DMS153 treated with DMSO at 0.1 percent for 48 hours (cell line): Measurements from ENCODE around the gene GRID1.

Experiments used
- DNase-seq: peaks from one replicate; lab custom pipeline; 2025; ENCODE audit not compliant: unreplicated experiment; lab: John Stamatoyannopoulos, UW

The GRID1 gene

GRCh38 chr10:86269332-86269731, 97.3 kb downstream of the GRID1 start:
- no peak for DNase-seq

GRCh38 chr10:86267286-86268195, 99.1 kb downstream of the GRID1 start:
- no peak for DNase-seq

- no peak for DNase-seq
These were observed 100.0 kb downstream of the GRID1 start for GRCh38 chr10:86266446-86267242.

- DNase-seq: no peak
These were observed 100.7 kb downstream of the GRID1 start for GRCh38 chr10:86265895-86266259.

- DNase-seq: no peak
These were observed 101.2 kb downstream of the GRID1 start for GRCh38 chr10:86265236-86265894.

GRCh38 chr10:86264481-86265231, 101.9 kb downstream of the GRID1 start:
- no peak for DNase-seq

- DNase-seq: no peak
These were observed 102.7 kb downstream of the GRID1 start for GRCh38 chr10:86263907-86264306.

- DNase-seq: no peak
These were observed 103.4 kb downstream of the GRID1 start for GRCh38 chr10:86263209-86263608.

- peak; percentile 40 for DNase-seq
These were observed 103.9 kb downstream of the GRID1 start for GRCh38 chr10:86262688-86263181.

GRCh38 chr10:86261941-86262687, 104.5 kb downstream of the GRID1 start:
- DNase-seq: peak; percentile 65

GRCh38 chr10:86261470-86261869, 105.1 kb downstream of the GRID1 start:
- DNase-seq: no peak

GRCh38 chr10:86260564-86260963, 106.0 kb downstream of the GRID1 start:
- peak; percentile 27 for DNase-seq

- DNase-seq: no peak
These were observed 106.6 kb downstream of the GRID1 start for GRCh38 chr10:86259901-86260562.

- DNase-seq: no peak
These were observed 107.7 kb downstream of the GRID1 start for GRCh38 chr10:86258941-86259340.

- no peak for DNase-seq
These were observed 108.1 kb downstream of the GRID1 start for GRCh38 chr10:86258499-86258898.

GRCh38 chr10:86257683-86258082, 108.9 kb downstream of the GRID1 start:
- DNase-seq: no peak

- DNase-seq: no peak
These were observed 109.8 kb downstream of the GRID1 start for GRCh38 chr10:86256690-86257315.

- no peak for DNase-seq
These were observed 111.0 kb downstream of the GRID1 start for GRCh38 chr10:86255405-86256251.
